Liver (tissue), 9 donors: ENCODE measurements around the gene LCN6. TPM values are rescaled to one million over a fixed set of nuclear protein-coding genes. Genes with fewer than 3 reads are reported as not detected.

Experiments
- DNase-seq: peaks from one replicate; pipeline ENCODE4 v3.0.0-alpha.2; 2017; ENCODE audit warnings: low spot score
- H3K27ac ChIP-seq, 2 donors: one replicate each; pipeline ENCODE4 v1.7.0; 2013; ENCODE audit warnings: inconsistent platforms in 2 of 2, low read length in 2 of 2, control low read depth in 1 of 2, low read depth in 1 of 2, mild to moderate bottlenecking in 1 of 2
- H3K27me3 ChIP-seq, 4 donors: one replicate each; pipeline versions ENCODE4 v1.6.1 to v1.7.0; 2013; ENCODE audit warnings: low read length in 3 of 4, inconsistent platforms in 1 of 4, mild to moderate bottlenecking in 1 of 4, moderate library complexity in 1 of 4; ENCODE audit not compliant: control insufficient read depth in 4 of 4, insufficient read depth in 4 of 4
- H3K36me3 ChIP-seq, 4 donors: one replicate each; pipeline versions ENCODE4 v1.6.1 to v1.7.0; 2013; ENCODE audit warnings: low read length in 3 of 4, mild to moderate bottlenecking in 3 of 4, low read depth in 1 of 4, moderate library complexity in 1 of 4; ENCODE audit not compliant: control insufficient read depth in 4 of 4, insufficient read depth in 3 of 4
- H3K4me1 ChIP-seq, 4 donors: one replicate each; pipeline versions ENCODE4 v1.6.1 to v1.7.0; 2013; ENCODE audit warnings: low read length in 3 of 4, mild to moderate bottlenecking in 3 of 4, moderate library complexity in 1 of 4; ENCODE audit not compliant: control insufficient read depth in 4 of 4, insufficient read depth in 4 of 4
- H3K4me3 ChIP-seq, 3 donors: one replicate each; pipeline versions ENCODE4 v1.6.1 to v1.7.0; 2013; ENCODE audit warnings: low read length in 3 of 3, control low read depth in 1 of 3, low read depth in 1 of 3, mild to moderate bottlenecking in 1 of 3
- H3K9ac ChIP-seq, 2 donors: one replicate each; pipeline ENCODE4 v1.7.0; 2013; ENCODE audit warnings: low read length in 2 of 2, mild to moderate bottlenecking in 2 of 2, moderate library complexity in 2 of 2, control low read depth in 1 of 2, low read depth in 1 of 2
- H3K9me3 ChIP-seq, 4 donors: one replicate each; pipeline versions ENCODE4 v1.6.1 to v1.7.0; 2013; ENCODE audit warnings: low read length in 3 of 4; ENCODE audit not compliant: control insufficient read depth in 4 of 4
- EGR1 ChIP-seq, 2 donors: IDR thresholded peaks; 2 replicates each; pipeline ENCODE4 v1.6.1; 2016 to 2018; ENCODE audit warnings: antibody characterized with exemption in 2 of 2, low read depth in 2 of 2
- FOXA1 ChIP-seq: IDR thresholded peaks from 2 replicates; pipeline ENCODE4 v1.6.1; 2016; ENCODE audit warnings: antibody characterized with exemption
- FOXA2 ChIP-seq: IDR thresholded peaks from 2 replicates; pipeline ENCODE4 v1.6.1; 2016; ENCODE audit warnings: antibody characterized with exemption
- GABPA ChIP-seq, 2 donors: IDR thresholded peaks in 1 of 2; conservative IDR thresholded peaks in 1 of 2; 2 replicates each; pipeline ENCODE4 v1.6.1; 2016; ENCODE audit warnings: antibody characterized with exemption in 2 of 2, mild to moderate bottlenecking in 1 of 2, moderate library complexity in 1 of 2
- HNF4A ChIP-seq, 2 donors: conservative IDR thresholded peaks; 2 replicates each; pipeline ENCODE4 v1.6.1; 2016; ENCODE audit warnings: antibody characterized with exemption in 2 of 2, mild to moderate bottlenecking in 2 of 2
- HNF4G ChIP-seq: IDR thresholded peaks from 2 replicates; pipeline ENCODE4 v1.6.1; 2016; ENCODE audit warnings: antibody characterized with exemption
- JUND ChIP-seq, 2 donors: IDR thresholded peaks; 2 replicates each; pipeline ENCODE4 v1.6.1; 2016; ENCODE audit warnings: antibody characterized with exemption in 2 of 2
- MAX ChIP-seq: IDR thresholded peaks from 2 replicates; pipeline ENCODE4 v1.6.1; 2016; ENCODE audit warnings: antibody characterized with exemption
- NR2F2 ChIP-seq: IDR thresholded peaks from 2 replicates; pipeline ENCODE4 v1.6.1; 2016; ENCODE audit warnings: antibody characterized with exemption
- RAD21 ChIP-seq, 2 donors: IDR thresholded peaks; 2 replicates each; pipeline ENCODE4 v1.6.1; 2016; ENCODE audit warnings: antibody characterized with exemption in 2 of 2, mild to moderate bottlenecking in 2 of 2
- RXRA ChIP-seq, 2 donors: IDR thresholded peaks; 2 replicates each; pipeline ENCODE4 v1.6.1; 2017 to 2018; ENCODE audit warnings: antibody characterized with exemption in 2 of 2, mild to moderate bottlenecking in 1 of 2
- SP1 ChIP-seq: IDR thresholded peaks from 2 replicates; pipeline ENCODE4 v1.6.1; 2018; ENCODE audit warnings: antibody characterized with exemption, mild to moderate bottlenecking
- TAF1 ChIP-seq: conservative IDR thresholded peaks from 2 replicates; pipeline ENCODE4 v1.6.1; 2016; ENCODE audit warnings: antibody characterized with exemption, mild to moderate bottlenecking
- YY1 ChIP-seq: IDR thresholded peaks from 2 replicates; pipeline ENCODE4 v1.6.1; 2016; ENCODE audit warnings: antibody characterized with exemption, mild to moderate bottlenecking
- ZBTB33 ChIP-seq: IDR thresholded peaks from 2 replicates; pipeline ENCODE4 v1.6.1; 2016; ENCODE audit warnings: antibody characterized with exemption
- WGBS: extraction: QIAGEN DNeasy Blood & Tissue Kit; methylation state at CpG from one replicate; pipeline ENCODE4 v1.1.7; 2013; 5-methylcytosine and 5-hydroxymethylcytosine counted together
- polyA plus RNA-seq, 2 donors: library from polyadenylated mRNA; stranded (reverse) in 1 of 2; unstranded in 1 of 2; fragments of 200-250 nt in 1 of 2; fragments of >200 nt in 1 of 2; fragmentation: Nextera tagmentation in 1 of 2; extraction: Ambion mirVana in 1 of 2; gene quantifications; one replicate each; pipeline versions ENCODE4 v1.2.1 to v1.2.3, GENCODE V29; 2013 to 2015
- total RNA-seq, 2 donors: library from RNA; depleted of rRNA; stranded (reverse); fragments of >200 nt; gene quantifications; one replicate each; pipeline ENCODE4 v1.2.3, GENCODE V29; 2014
- TF ChIP-seq, protein P1 (sequence below): IDR thresholded peaks from 2 replicates; pipeline ENCODE4 v1.6.1; 2016; ENCODE audit warnings: antibody characterized with exemption
- TF ChIP-seq, protein P2 (sequence below): fragments of 150-350 bp; IDR thresholded peaks from 2 replicates; pipeline ENCODE4 v1.5.1; 2017; ENCODE audit warnings: improper control_type of control experiment, low read depth, low read length; ENCODE audit not compliant: missing input control
- TF ChIP-seq, protein P3 (sequence below): IDR thresholded peaks from 2 replicates; pipeline ENCODE4 v1.6.1; 2016; ENCODE audit warnings: antibody characterized with exemption, mild to moderate bottlenecking
- donor health status: healthy.
- donor health status: healthy.
- donor health status: healthy.
- donor health status: healthy.
- donor health status: healthy.

The LCN6 gene
- total and polyA plus RNA-seq, 4 donors, result 0.14 to 0.32 TPM; not detected in 2

DNA sequence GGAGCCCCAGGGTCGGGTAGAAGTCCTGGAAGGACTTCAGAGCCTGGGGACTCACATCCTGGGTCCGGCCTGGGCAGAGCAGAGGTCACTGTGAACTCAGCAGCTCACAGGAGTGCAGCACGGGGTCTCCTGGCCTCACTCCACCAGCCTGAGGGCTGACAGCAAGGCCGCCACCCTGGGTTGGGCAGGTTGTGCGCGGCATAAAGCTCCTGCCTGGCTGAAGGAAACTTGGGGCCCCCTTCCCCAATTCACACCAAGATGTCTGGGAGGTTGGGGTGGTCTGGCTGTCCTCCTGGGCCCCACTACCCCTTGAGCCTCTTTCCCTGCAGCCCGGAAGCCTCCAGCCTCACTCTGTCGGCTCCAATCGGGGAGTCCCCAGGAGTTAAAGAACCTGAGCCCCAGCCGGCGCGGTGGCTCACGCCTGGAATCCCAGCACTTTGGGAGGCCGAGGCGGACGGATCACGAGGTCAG lies 13.9 kb upstream of the LCN6 start:
- Histone ChIP-seq H3K27me3 (no peaks in the 10 kb centered on the region), H3K9ac (no peak overlapping the region), H3K4me1 (no peaks in the 10 kb centered on the region), H3K36me3 (no peaks in the 10 kb centered on the region), H3K9me3 (no peaks in the 10 kb centered on the region), H3K4me3 (no peak overlapping the region), H3K27ac (no peak overlapping the region)
- TF ChIP-seq, protein P1, sequence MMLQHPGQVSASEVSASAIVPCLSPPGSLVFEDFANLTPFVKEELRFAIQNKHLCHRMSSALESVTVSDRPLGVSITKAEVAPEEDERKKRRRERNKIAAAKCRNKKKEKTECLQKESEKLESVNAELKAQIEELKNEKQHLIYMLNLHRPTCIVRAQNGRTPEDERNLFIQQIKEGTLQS, result no peak
- TF ChIP-seq EGR1 (IDR thresholded peaks at IDR 0.05; ENCODE audit: low read depth in 2 of 2) (no peak), HNF4A (conservative IDR thresholded peaks at IDR 0.05) (no peak), RAD21 (IDR thresholded peaks at IDR 0.05) (no peak), JUND (IDR thresholded peaks at IDR 0.05) (no peak), TAF1 (no peak), HNF4G (no peak), FOXA1 (no peak), MAX (no peak), GABPA (IDR thresholded peaks at IDR 0.05 in 1 of 2, conservative IDR thresholded peaks at IDR 0.05 in 1 of 2) (no peak), YY1 (no peak), NR2F2 (no peak)
- TF ChIP-seq, protein P2, sequence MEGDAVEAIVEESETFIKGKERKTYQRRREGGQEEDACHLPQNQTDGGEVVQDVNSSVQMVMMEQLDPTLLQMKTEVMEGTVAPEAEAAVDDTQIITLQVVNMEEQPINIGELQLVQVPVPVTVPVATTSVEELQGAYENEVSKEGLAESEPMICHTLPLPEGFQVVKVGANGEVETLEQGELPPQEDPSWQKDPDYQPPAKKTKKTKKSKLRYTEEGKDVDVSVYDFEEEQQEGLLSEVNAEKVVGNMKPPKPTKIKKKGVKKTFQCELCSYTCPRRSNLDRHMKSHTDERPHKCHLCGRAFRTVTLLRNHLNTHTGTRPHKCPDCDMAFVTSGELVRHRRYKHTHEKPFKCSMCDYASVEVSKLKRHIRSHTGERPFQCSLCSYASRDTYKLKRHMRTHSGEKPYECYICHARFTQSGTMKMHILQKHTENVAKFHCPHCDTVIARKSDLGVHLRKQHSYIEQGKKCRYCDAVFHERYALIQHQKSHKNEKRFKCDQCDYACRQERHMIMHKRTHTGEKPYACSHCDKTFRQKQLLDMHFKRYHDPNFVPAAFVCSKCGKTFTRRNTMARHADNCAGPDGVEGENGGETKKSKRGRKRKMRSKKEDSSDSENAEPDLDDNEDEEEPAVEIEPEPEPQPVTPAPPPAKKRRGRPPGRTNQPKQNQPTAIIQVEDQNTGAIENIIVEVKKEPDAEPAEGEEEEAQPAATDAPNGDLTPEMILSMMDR, result no peak
- TF ChIP-seq, protein P3, sequence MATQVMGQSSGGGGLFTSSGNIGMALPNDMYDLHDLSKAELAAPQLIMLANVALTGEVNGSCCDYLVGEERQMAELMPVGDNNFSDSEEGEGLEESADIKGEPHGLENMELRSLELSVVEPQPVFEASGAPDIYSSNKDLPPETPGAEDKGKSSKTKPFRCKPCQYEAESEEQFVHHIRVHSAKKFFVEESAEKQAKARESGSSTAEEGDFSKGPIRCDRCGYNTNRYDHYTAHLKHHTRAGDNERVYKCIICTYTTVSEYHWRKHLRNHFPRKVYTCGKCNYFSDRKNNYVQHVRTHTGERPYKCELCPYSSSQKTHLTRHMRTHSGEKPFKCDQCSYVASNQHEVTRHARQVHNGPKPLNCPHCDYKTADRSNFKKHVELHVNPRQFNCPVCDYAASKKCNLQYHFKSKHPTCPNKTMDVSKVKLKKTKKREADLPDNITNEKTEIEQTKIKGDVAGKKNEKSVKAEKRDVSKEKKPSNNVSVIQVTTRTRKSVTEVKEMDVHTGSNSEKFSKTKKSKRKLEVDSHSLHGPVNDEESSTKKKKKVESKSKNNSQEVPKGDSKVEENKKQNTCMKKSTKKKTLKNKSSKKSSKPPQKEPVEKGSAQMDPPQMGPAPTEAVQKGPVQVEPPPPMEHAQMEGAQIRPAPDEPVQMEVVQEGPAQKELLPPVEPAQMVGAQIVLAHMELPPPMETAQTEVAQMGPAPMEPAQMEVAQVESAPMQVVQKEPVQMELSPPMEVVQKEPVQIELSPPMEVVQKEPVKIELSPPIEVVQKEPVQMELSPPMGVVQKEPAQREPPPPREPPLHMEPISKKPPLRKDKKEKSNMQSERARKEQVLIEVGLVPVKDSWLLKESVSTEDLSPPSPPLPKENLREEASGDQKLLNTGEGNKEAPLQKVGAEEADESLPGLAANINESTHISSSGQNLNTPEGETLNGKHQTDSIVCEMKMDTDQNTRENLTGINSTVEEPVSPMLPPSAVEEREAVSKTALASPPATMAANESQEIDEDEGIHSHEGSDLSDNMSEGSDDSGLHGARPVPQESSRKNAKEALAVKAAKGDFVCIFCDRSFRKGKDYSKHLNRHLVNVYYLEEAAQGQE, result no peak
- no peak for DNase-seq
- 82% methylated on average over 17 of the region's 17 CpGs for WGBS

- no peak overlapping the region for H3K9ac ChIP-seq
- no peaks in the 10 kb centered on the region for H3K9me3 ChIP-seq
- no peaks in the 10 kb centered on the region for H3K4me1 ChIP-seq
- 90% methylated on average over 13 of the region's 13 CpGs for WGBS
- H3K27ac ChIP-seq, result no peak overlapping the region
- no peak overlapping the region for H3K4me3 ChIP-seq
- TF ChIP-seq RXRA (IDR thresholded peaks at IDR 0.05) (no peak), TAF1 (no peak), NR2F2 (no peak), YY1 (no peak), GABPA (IDR thresholded peaks at IDR 0.05 in 1 of 2, conservative IDR thresholded peaks at IDR 0.05 in 1 of 2) (no peak), SP1 (no peak), ZBTB33 (no peak), HNF4G (no peak), JUND (IDR thresholded peaks at IDR 0.05) (no peak), FOXA2 (no peak), EGR1 (IDR thresholded peaks at IDR 0.05; ENCODE audit: low read depth in 2 of 2) (no peak), RAD21 (IDR thresholded peaks at IDR 0.05) (no peak), FOXA1 (no peak)
- TF ChIP-seq, protein P1, result no peak
- TF ChIP-seq, protein P3, result no peak
- H3K27me3 ChIP-seq, result no peaks in the 10 kb centered on the region
- no peaks in the 10 kb centered on the region for H3K36me3 ChIP-seq
- no peak for DNase-seq
These were observed 13.2 kb upstream of the LCN6 start for GRCh38 chr9:136761545-136761981.
